HG02938 (cell line): ENCODE measurements around the gene MAP1S.
"Not testable (repeated sequence)": the region's sequence is repeated elsewhere in the genome, so short reads cannot be mapped to it uniquely, and the experiment has no call there.

ENCODE experiments used
- ATAC-seq: cut with Tn5 transposase; IDR thresholded peaks from one replicate; pipeline ENCODE4 v1.9.1; 2021; ENCODE audit warnings: mild to moderate bottlenecking, moderate library complexity; ENCODE audit not compliant: unreplicated experiment

The MAP1S gene

GRCh38 chr19:17755977-17756670, 36.8 kb downstream of the MAP1S start:
- ATAC-seq = no peak

GRCh38 chr19:17757125-17757524, 37.8 kb downstream of the MAP1S start:
- no peak for ATAC-seq

GRCh38 chr19:17758515-17758914, 39.2 kb downstream of the MAP1S start:
- ATAC-seq = no peak

GRCh38 chr19:17761148-17761547, 41.9 kb downstream of the MAP1S start:
- ATAC-seq = no peak

- no peak for ATAC-seq
These were observed 43.4 kb downstream of the MAP1S start for GRCh38 chr19:17762505-17763229.

- ATAC-seq = no peak
These were observed 45.1 kb downstream of the MAP1S start for GRCh38 chr19:17764348-17764747.

GRCh38 chr19:17765069-17765618, 45.9 kb downstream of the MAP1S start:
- ATAC-seq = no peak

GRCh38 chr19:17766543-17767131, 47.4 kb downstream of the MAP1S start:
- no peak for ATAC-seq

- no peak for ATAC-seq
These were observed 48.3 kb downstream of the MAP1S start for GRCh38 chr19:17767559-17767958.

- ATAC-seq = no peak
These were observed 51.3 kb downstream of the MAP1S start for GRCh38 chr19:17770613-17771012.

- no peak for ATAC-seq
These were observed 52.9 kb downstream of the MAP1S start for GRCh38 chr19:17772172-17772571.

GRCh38 chr19:17775245-17775927, 56.1 kb downstream of the MAP1S start:
- no peak for ATAC-seq

GRCh38 chr19:17775991-17776803, 56.9 kb downstream of the MAP1S start:
- ATAC-seq = peak; percentile 62

- ATAC-seq = not testable (repeated sequence)
These were observed 58.6 kb downstream of the MAP1S start for GRCh38 chr19:17777840-17778239.

GRCh38 chr19:17778251-17778967, 59.1 kb downstream of the MAP1S start:
- ATAC-seq = no peak

- no peak for ATAC-seq
These were observed 60.0 kb downstream of the MAP1S start for GRCh38 chr19:17778968-17779929.

- no peak for ATAC-seq
These were observed 61.5 kb downstream of the MAP1S start for GRCh38 chr19:17780781-17781180.

GRCh38 chr19:17783721-17784120, 64.4 kb downstream of the MAP1S start:
- ATAC-seq = not testable (repeated sequence)
